ACHN (cell line): ENCODE measurements around the gene ZMIZ1.

Source experiments
- DNase-seq: peaks from one replicate; pipeline ENCODE4 v3.0.0-alpha.2; 2015
- in situ Hi-C: cut with HindIII; loops from 2 replicates; pipeline ENCODE4 v1.10.0; 2017; ENCODE audit warnings: low sequenced_read_pairs, low pct_ligation_motif_present, low pct_unique_long_range_greater_than_20kb

The ZMIZ1 gene

GRCh38 chr10:79088613-79089355, 20.0 kb downstream of the ZMIZ1 start:
- in situ Hi-C loops = no loop called here

DNA sequence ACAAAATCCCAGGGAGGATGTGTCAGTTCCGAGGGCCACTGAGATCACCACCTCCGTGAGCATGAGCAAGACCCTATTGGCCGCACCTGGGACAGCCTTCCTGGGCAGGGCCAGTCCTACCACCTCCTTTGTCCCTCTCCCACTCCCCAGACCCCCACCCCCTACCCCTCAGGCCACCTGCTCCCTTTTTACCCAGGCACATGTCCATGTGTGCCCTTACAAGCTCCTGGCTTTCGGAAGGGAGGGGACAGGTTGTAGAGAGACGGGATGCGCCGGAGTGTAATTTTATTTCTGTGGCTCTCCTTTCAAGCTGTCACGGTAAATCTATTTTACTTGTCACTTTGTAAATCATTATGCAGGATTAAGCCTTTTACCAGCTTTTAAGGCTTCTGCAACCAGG, 20.9 kb downstream of the ZMIZ1 start:
- no peak for DNase-seq
- in situ Hi-C loops = no loop called here

More at GRCh38 chr10:79088613-79089355, 20.0 kb downstream of the ZMIZ1 start:
- DNase-seq = no peak

DNA sequence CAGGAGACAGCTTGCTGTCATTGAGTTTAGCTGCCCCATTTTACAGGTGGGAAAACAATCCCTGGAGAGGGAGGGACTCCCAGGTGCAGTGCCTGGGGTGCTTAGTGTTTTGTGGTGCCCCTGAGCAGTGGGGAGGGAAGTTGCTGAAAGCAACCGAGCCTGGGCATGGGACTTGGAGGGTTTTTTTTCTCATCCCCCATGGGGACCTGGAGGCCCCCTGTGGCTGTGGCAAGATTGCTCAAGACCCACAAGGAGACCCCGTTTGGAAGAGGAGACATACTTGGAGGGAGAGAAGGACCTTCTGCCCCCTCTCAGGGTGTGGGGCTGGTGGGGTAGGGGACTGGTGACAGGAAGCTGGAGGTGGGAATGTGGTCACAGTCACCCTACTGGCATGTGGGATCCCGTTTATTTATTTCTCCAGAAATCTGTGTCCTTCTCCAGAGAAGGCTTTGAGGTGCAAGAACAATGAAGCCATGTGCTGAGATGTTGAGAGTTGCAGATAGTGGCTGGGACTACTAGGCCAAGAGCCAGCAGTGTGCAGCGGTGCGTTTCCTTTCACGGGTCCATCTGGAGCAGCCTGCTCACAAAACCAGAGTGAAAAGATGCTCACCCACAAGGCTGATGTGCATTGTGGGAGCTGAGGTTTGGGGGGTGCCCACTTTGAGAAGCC, 21.5 kb downstream of the ZMIZ1 start:
- DNase-seq = peak; percentile 59
- in situ Hi-C loops = no loop called here

DNA sequence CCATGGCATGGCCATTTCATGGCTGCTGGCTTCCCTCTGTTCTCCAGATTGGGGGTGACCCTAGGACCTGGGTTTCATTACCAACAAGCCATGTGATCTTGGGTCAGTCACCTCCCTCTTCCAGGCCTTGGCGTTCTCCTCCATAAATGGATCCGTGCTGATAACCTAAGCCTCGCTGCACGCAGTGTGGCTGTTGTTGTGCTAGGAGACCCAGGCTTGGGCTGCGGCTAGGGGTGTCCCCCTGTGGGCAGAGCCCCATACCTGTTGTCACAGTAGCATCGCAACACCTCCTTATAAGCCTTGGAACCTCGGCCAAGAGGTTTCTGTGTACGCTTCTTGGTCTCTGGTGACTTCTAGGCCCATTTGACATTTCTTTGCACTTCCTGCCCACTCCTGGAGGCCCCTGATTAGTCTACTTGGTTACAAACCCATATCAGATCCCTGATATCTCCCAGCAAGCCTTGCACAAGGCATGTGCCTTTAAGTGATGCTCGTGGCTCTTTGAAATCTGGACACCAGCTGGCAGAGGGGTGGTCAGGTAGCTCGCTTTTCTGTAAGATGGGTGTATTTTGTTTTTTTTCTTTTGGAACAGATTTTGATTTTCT, 23.6 kb downstream of the ZMIZ1 start:
- DNase-seq = no peak
- in situ Hi-C loops = no loop called here

DNA sequence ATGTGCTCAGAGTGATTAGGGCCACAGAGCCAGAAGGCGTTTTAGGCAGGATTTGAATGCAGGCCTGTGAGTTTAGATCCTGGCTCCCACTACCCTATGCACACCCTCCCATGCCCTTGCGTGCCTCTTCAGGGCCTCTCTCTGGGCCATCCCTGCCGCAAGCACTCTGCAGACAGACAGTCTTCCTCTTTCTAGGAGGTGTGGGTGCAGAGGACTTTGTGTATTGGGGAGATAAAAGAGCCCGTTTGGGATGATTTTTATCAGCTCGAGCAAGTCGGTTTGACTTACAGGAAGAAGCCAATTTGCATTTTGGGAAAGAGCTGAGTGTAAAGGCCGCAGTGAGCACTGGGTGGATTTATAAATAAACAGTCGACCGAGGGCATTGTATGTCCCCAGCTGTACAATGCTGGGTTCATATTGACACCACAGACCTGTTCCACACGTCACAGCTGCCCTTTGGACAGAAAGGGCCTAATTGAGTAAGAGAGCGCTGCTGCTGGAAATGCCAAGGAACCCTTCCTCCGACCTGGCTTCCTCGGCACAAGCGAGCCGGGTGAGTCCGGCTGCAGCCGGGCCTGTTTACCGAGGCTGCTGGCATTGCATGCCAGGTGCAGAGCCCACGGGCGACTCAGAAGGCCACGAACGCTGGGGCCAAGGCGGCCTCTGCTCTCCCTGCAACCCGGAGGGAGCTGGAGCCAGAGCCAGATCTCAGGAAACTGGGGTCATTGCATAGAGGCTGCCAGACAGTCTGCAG, 25.1 kb downstream of the ZMIZ1 start:
- in situ Hi-C loops = no loop called here
- DNase-seq = no peak

DNA sequence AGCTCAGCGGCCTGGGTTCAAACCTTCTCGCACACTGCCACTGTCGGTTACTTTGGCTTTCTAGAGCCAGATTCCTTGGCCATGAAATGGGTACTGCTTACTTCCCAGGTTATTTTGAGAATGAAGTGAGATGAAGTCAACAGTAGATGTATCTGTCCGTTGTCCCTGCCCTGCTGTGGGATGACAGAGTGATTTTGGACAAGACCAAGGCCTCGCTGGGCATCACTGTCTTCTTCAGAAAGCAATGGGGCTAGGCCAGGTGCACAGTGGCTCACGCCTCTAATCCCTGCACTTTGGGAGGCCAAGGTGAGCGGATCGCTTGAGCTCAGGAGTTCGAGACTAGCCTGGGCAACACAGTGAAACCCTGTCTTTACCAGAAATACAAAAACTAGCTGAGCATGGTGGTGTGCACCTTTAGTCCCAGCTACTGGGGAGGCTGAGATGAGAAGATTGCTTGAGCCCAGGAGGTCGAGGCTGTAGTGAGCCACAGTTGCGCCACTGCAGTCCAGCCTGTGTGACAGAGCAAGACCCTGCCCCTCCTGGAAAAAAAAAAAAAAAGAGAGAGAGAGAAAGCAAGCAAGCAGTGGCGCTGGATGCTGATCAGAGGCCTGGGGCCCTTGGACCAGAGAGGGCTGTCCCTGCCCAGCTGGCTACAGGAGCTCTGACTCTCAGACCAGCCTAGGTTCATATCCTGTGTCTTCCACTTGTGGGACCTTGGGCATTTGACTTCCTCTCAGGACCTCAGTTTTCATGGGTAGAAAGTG, 25.8 kb downstream of the ZMIZ1 start:
- in situ Hi-C loops = no loop called here
- no peak for DNase-seq

DNA sequence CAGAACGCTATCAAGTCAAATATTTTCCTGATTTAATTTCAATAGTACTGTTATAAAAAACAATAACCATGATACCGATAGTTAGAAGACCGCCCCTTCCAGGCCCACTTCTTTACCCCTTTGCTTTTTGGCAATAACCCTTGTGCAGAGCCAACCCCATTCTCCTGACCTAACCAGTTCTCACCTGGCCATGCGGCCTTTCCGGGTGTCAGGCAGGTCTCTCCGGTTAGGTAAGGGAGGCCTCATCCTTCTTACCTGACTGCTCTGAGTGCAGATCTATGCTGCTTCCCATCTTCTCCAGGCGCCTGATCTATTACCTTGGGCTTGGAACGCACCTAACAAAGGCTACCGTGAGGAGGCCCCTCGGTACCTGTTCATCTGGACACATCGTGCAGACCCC, 26.6 kb downstream of the ZMIZ1 start:
- in situ Hi-C loops = no loop called here
- DNase-seq = no peak

GRCh38 chr10:79096514-79096913, 27.7 kb downstream of the ZMIZ1 start:
- in situ Hi-C loops = no loop called here
- DNase-seq = no peak

DNA sequence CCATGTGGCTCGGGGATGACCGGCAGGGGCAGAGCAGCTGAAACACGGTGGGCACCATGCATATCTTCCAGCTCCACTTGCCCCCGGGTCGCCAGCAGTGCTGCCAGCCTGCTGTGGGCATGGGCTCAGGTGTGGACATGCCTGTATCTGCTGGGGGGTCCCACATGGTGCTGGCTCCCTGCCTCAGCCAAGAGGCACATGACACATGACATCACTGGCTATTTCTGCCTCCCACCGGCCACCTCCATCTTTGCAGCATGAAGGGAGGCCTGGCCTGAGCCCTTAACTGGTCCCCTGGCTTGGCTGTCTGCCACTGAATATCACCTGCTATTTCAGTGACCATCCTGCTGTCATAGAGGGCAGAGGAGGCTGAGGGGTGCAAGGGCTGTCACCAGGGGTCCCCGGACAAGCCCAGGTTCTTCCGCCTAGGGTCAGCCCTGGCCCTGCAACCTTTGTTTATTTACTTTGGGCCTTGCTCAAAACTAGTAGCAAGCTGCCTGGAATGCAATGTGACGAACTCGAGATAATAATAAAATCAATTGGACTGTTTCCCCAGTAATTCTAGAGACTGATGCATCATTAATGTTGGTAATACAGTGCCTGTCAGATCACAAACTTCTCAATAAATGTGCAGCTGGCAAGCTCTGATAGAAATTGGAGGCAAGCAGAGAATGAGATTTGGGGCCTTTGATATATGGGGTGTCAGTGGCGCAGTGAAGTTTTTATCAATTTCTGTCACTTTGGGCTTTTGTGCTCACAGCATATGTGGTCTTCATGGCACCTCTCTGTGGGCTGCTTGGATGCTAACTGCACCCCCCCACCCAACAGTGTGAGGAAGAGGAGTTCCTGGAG, 28.5 kb downstream of the ZMIZ1 start:
- in situ Hi-C loops = no loop called here
- DNase-seq = no peak

DNA sequence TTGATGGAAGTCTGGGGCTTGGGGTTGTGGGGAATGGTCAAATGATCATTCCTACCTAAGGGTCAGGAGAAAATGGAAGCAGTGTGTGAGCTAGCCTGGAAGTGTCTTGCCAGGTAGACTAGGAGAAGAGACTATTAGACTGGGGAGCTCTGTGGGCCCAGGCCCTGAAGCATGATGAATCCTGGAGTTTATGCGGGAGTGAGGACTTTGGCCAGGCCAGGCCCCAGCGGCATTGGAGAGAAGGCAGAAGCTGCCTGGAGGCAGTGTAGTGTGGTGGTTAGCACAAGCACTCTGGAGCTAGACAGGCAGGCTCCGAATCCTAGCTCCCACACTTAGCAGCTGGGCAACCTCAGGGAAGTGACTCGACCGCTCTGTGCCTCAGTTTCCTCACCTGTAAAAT, 29.3 kb downstream of the ZMIZ1 start:
- in situ Hi-C loops = no loop called here
- no peak for DNase-seq

DNA sequence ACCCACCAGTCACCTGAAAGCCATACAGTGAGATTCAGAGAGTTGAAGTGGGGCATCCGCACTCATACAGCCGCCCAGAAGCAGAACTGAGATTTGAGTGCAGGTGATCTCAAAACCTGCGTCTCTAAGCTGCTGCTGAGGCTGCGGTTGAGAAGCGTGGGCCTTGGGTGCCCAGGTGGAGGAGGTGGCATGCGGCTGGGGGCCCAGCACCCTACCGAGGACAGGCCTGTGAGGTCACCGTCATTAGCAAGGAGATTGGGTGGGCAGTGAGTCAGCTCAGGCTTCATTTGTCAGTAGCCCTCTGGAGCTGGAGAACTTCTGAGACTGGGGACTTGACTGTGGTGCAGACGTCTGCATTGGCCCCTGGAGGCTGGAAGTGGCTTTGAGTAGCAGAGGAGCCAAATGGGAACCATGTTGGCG, 29.8 kb downstream of the ZMIZ1 start:
- in situ Hi-C loops = no loop called here

GRCh38 chr10:79099898-79100448, 31.2 kb downstream of the ZMIZ1 start:
- in situ Hi-C loops = no loop called here
- DNase-seq = no peak

More for the DNA sequence above, 29.8 kb downstream of the ZMIZ1 start:
- no peak for DNase-seq

DNA sequence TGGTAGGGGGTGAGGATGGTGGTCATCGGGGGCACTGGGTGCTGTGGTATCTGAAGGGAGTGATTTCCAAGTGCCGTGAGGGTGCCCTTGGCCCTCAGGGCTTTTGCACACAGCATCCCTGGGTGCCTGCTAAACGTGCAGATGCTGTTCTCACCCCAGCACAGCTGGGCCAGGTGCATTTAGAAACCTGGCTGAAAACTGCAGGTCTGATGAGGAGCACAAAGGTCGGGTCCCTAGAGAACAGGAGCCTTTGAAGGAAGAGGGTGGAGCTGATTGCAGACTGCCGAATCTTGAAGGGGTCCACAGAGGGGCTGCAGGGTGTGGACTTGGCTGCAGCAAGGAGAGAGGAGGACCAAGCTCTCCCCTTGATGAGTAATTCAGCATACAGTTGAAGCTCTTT, 32.0 kb downstream of the ZMIZ1 start:
- DNase-seq = no peak
- in situ Hi-C loops = no loop called here

- in situ Hi-C loops = no loop called here
Observed at GRCh38 chr10:79101560-79102497, 33.1 kb downstream of the ZMIZ1 start.

DNA sequence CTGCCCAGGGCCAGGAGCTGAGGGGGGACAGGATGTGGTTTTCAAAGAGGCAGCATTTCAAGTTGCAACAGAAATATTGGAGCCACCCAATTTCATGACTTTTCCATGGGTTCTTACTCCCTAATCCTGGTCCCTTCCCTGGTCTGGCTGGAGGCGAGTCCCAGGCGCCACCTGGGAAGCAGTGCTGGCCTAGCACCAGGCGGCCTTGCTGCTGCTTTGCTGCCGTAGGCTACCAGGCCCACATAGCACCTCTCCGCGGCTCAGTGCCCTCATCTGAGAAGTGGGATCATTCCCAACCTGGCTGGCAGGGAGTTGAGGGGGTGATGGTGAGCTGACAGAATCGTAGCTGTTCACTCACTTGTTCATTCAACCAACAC, 33.7 kb downstream of the ZMIZ1 start:
- in situ Hi-C loops = no loop called here
- peak; percentile 32 for DNase-seq

More at GRCh38 chr10:79101560-79102497, 33.1 kb downstream of the ZMIZ1 start:
- DNase-seq = peak; percentile 49

GRCh38 chr10:79103129-79103528, 34.4 kb downstream of the ZMIZ1 start:
- in situ Hi-C loops = no loop called here
- no peak for DNase-seq
